ENCODE results near the gene ERBB4.

The ERBB4 gene

DNA sequence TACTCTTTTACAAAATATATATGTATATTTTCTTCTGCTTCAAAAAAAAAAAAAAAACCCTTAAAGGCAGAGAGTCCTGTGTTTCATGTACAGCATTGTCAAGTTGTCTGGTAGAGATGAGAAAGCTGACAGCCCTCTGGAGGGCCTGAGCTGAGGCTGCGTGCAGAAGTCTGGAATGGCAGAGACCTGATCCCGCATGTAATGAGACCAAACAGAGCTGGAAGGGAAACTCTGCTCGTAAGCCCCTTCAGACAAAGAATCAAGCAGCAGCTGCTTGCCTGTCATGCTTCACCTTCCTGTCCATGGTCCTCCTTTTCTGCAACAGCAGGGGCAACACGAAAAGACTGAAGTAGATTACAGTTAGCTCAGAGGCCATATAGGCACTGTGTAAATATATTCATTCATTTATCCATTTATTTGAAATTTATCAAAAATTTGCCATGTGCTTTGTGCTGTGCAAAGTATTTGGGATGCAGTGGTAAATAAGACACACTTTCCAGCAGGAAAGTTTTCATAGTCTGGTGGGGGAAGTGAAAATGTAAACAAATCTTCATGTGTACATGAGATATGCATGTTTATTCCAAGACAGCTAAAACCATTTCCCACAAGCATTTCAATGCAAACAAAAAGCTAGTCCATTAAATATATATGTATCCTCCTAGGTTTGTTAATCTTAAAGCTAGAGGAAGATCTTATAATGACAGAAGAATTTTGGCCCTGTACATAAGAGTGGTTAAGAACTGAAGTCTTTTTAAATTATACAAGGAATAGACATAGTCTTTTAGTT is 1069.5 kb downstream of the ERBB4 start:
- H3K27me3 Mint-ChIP-seq = no peaks in the 10 kb centered on the region
- H3K4me3 Mint-ChIP-seq = no peak overlapping the region
- H3K36me3 Mint-ChIP-seq = no peaks in the 10 kb centered on the region
- no peak overlapping the region for H3K27ac Mint-ChIP-seq
- no peaks in the 10 kb centered on the region for H3K9me3 Mint-ChIP-seq (ENCODE audit: low read depth)
- no peaks in the 10 kb centered on the region for H3K4me1 Mint-ChIP-seq (ENCODE audit: low read depth)

DNA sequence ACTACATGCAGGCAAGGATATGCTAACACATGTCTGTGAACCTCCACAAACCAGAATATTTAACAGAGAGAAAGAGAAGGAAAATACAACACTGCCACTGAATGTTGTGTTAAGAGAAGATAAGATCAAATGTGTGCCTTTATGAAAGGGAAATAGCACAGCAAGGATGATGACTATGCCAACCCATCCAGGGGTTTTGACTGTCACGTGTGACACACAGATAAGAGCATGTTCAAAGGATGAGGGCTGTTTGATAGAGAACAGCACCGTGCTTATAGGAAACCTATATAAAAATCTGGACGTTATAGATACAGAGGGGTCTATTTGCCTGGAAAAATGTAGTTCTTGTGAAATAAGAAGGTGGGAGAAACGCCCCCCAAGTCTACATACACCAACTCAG is 1070.4 kb downstream of the ERBB4 start:
- H3K9me3 Mint-ChIP-seq (ENCODE audit: low read depth) = no peaks in the 10 kb centered on the region
- H3K27ac Mint-ChIP-seq = no peak overlapping the region
- no peaks in the 10 kb centered on the region for H3K27me3 Mint-ChIP-seq
- no peaks in the 10 kb centered on the region for H3K4me1 Mint-ChIP-seq (ENCODE audit: low read depth)
- H3K36me3 Mint-ChIP-seq = no peaks in the 10 kb centered on the region
- no peak overlapping the region for H3K4me3 Mint-ChIP-seq

DNA sequence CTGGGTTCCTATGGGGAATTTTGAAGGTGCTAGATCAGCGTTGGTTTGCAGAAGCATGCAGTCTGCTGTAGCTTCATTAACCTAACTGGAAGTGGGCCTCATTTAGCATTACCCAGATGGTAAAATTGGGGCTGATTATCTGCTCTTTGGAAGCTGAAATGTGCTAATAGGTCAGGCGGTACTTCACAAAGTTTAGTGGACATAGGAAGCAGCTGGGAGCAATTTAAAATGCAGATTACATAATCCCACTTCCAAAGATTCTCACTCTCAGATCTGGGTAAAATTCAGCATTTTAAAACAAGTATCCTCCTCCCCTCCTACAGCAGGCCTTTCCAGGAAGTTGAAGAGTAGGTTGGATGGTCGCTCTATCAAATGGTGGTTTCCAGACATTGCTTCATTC is 1075.2 kb downstream of the ERBB4 start:
- Mint-ChIP-seq H3K9me3 (ENCODE audit: low read depth) (no peaks in the 10 kb centered on the region), H3K4me3 (no peak overlapping the region), H3K4me1 (ENCODE audit: low read depth) (no peaks in the 10 kb centered on the region), H3K27ac (no peak overlapping the region), H3K36me3 (no peaks in the 10 kb centered on the region), H3K27me3 (no peaks in the 10 kb centered on the region)

DNA sequence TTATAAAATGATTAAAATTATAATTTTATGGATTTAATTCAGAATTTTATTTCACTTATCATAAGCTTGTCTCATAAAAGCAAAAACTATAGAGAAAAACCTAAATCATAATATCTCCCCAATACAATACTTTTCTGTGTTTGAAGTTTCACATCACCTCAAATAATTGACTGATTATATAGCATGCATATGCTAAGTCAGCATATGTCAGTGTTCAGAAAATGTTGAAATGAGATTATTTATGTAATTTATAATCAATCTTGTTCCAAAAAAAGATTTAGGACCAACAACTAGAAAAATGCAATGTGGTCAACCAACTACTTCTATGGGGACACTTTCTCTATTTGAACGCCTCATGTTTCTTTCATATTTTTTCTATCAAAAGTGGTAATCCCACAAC is 1079.6 kb downstream of the ERBB4 start:
- no peak overlapping the region for H3K27ac Mint-ChIP-seq
- no peaks in the 10 kb centered on the region for H3K27me3 Mint-ChIP-seq
- no peaks in the 10 kb centered on the region for H3K9me3 Mint-ChIP-seq (ENCODE audit: low read depth)
- no peak overlapping the region for H3K4me3 Mint-ChIP-seq
- no peaks in the 10 kb centered on the region for H3K4me1 Mint-ChIP-seq (ENCODE audit: low read depth)
- no peaks in the 10 kb centered on the region for H3K36me3 Mint-ChIP-seq

DNA sequence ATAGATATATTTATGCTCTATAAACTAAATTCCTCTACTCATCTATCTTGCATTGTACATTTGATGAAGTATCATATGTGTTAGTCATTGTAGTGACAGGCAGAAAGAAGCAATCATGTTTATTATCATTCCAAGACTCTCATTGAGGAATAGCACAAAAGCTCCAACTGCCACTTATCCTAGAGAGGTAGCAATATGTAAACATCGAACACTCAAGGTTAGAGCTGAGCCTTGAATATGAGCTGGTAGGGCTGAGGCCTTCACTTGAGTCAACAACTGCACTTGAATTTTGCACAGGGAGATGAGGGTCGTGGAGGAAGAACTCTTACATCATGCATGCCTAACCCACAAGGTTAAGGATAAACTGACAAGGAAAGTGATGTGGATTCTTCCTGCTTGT is 1081.3 kb downstream of the ERBB4 start:
- Mint-ChIP-seq H3K27ac (no peak overlapping the region), H3K9me3 (ENCODE audit: low read depth) (no peaks in the 10 kb centered on the region), H3K27me3 (no peaks in the 10 kb centered on the region), H3K36me3 (no peaks in the 10 kb centered on the region), H3K4me1 (ENCODE audit: low read depth) (no peaks in the 10 kb centered on the region), H3K4me3 (no peak overlapping the region)

DNA sequence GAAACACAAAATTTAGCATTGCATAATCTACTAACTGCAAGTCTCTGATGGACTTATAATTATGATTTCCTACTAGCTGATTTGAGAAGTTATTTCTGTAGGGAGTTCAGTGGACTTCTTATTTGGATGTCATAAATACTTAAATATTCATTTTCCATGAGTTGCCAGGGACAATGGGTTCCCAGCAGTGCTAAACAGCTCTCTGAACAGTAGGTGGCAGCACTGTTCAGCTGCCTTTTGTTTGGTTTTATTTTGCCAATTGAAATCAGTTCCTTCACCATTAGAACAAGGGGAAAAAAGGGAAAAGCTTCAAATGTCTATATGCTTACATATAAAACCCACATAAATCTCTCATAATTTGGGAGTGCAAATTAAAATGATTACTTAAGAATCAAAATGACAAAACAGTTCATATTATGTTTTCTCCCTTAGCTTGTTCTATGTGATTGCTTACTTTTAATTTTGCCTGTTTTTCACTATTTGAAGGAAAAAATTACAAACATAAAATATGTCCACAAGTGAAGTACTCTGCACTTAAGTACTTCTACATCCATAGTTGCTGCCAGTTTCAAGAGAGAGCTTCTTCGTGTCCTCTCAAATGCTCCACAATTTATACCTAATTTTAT is 1083.3 kb downstream of the ERBB4 start:
- Mint-ChIP-seq H3K9me3 (ENCODE audit: low read depth) (no peaks in the 10 kb centered on the region), H3K36me3 (no peaks in the 10 kb centered on the region), H3K27ac (no peak overlapping the region), H3K4me1 (ENCODE audit: low read depth) (no peaks in the 10 kb centered on the region), H3K4me3 (no peak overlapping the region), H3K27me3 (no peaks in the 10 kb centered on the region)

DNA sequence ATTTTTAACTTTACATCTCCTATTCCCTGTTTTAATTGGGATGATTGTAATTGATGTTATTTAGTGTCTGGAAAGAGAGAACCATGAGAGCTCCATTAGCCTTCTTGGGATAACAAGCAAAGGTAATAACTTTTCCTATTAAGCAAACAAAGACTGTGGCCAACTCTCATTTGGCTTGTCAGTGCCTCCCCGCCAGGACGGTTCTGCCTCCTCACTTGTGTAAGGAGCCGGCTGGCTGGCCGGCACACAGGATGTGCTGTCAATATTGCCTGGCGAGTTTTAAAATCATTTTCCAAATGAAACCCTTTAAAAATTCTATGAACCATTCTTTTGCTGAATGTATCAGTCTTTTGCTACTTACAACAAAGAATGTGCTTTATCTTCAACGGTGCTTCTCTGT is 1083.9 kb downstream of the ERBB4 start:
- H3K4me3 Mint-ChIP-seq = no peak overlapping the region
- no peaks in the 10 kb centered on the region for H3K36me3 Mint-ChIP-seq
- no peak overlapping the region for H3K27ac Mint-ChIP-seq
- H3K27me3 Mint-ChIP-seq = no peaks in the 10 kb centered on the region
- H3K4me1 Mint-ChIP-seq (ENCODE audit: low read depth) = no peaks in the 10 kb centered on the region
- H3K9me3 Mint-ChIP-seq (ENCODE audit: low read depth) = no peaks in the 10 kb centered on the region

DNA sequence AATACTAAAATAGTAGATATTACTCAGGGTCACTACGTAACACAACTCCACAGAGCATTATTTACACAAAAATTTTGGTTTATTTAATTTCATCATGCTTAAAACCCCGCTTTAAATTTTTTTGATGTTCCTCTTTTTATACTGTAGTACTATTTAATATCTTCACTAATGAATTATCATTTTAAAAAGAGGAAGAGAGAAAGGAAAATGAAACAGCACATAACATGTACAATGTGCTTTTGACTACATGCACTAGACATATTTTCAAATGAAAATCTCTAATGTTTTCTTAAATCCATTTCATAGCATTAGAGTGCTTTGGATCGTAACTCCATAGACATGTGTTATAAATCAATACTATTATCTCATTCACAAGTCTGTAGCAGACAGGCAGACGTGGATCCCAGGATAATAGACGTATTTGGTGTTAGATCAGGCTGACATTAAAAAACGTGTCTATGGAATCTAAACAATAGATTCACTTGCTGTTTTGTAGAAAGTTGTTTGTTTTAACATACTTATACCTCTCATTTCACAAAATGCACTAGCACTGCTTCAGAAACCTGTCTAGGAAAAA is 1085.2 kb downstream of the ERBB4 start:
- H3K36me3 Mint-ChIP-seq = no peaks in the 10 kb centered on the region
- H3K27ac Mint-ChIP-seq = no peak overlapping the region
- no peaks in the 10 kb centered on the region for H3K27me3 Mint-ChIP-seq
- no peaks in the 10 kb centered on the region for H3K4me1 Mint-ChIP-seq (ENCODE audit: low read depth)
- no peaks in the 10 kb centered on the region for H3K9me3 Mint-ChIP-seq (ENCODE audit: low read depth)
- no peak overlapping the region for H3K4me3 Mint-ChIP-seq

DNA sequence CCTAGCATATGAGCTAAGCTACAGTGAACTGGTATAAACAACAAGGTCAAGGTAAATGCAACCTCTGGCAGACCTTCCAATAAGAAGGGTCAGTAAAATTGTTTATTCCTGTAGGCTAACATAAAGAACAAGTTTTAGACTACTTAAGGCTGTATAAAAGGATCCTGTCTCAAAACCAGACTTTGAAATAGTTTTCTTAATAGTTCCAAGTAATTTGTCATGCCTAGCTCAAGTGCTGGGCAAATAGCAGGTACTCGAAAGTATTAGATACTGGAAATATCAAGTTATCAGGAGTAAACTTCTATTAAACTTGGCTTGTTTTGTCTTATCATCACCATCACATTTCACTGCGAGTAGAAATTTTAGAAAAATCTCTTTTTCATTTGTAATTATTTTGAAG is 1087.0 kb downstream of the ERBB4 start:
- Mint-ChIP-seq H3K27ac (no peak overlapping the region), H3K4me3 (no peak overlapping the region), H3K4me1 (ENCODE audit: low read depth) (no peaks in the 10 kb centered on the region), H3K27me3 (no peaks in the 10 kb centered on the region), H3K36me3 (no peaks in the 10 kb centered on the region), H3K9me3 (ENCODE audit: low read depth) (no peaks in the 10 kb centered on the region)

DNA sequence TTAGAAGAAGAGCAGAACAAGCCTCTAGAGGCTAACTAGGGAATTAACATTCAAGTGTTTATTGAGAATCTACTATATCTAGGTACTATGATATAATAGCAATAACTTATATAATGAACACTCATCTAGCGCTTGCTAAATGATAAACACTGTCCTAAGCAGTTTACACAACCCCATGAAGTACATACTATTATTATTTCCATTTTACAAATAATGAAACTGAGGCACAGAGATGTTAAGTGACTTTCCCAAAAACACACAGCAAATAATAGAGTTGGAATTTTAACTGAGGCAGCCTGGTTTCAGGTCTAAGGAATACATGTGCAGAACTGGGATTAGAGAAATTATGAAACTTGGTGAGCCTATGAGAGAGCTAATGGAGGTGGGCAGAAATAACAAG is 1088.8 kb downstream of the ERBB4 start:
- Mint-ChIP-seq H3K9me3 (ENCODE audit: low read depth) (no peaks in the 10 kb centered on the region), H3K36me3 (no peaks in the 10 kb centered on the region)

DNA sequence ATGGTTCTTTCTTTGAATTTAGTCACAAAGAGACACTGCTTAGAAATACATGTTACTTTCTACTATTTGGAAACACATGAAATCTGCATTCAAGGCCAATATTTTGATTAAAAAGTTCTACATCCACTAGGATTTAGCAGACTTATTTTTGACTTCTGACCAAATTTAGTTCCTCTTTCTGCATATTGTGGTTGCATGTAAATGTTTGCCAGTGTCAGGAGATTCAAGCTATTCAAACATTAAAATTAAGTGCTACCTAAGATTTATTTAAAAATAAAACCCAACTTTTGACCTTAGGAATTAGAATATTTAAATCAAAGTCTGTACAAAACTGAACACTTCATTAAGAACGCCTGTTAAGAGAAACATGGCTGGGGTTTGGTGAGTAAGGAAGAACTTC is 1091.1 kb downstream of the ERBB4 start:
- H3K9me3 Mint-ChIP-seq (ENCODE audit: low read depth) = no peaks in the 10 kb centered on the region
- no peak overlapping the region for H3K4me3 Mint-ChIP-seq
- H3K27ac Mint-ChIP-seq = no peak overlapping the region
- H3K36me3 Mint-ChIP-seq = no peaks in the 10 kb centered on the region
- no peaks in the 10 kb centered on the region for H3K27me3 Mint-ChIP-seq
- H3K4me1 Mint-ChIP-seq (ENCODE audit: low read depth) = no peaks in the 10 kb centered on the region

More for the DNA sequence above, 1088.8 kb downstream of the ERBB4 start:
- no peaks in the 10 kb centered on the region for H3K4me1 Mint-ChIP-seq (ENCODE audit: low read depth)
- H3K4me3 Mint-ChIP-seq = no peak overlapping the region
- no peak overlapping the region for H3K27ac Mint-ChIP-seq
- H3K27me3 Mint-ChIP-seq = no peaks in the 10 kb centered on the region

DNA sequence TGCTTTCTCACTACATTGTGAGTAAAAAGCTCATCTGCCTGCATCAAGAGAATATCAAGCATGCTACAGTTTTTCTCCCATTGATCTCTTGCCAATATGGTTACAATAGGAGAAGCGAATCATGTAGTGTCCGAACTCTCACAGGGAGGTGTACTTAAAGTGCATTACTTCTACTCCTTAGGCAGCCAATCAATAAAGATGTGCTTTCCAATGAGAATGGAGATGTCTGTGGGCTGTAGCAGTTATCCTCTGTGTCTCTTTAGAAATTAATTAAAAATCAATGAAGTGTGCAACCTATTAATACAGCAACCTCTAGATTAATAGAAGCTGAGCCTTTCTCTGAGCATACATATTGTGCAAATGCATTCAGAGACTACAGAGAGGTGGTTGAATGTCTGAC is 1098.5 kb downstream of the ERBB4 start:
- Mint-ChIP-seq H3K36me3 (no peaks in the 10 kb centered on the region), H3K4me3 (no peak overlapping the region), H3K27me3 (no peaks in the 10 kb centered on the region), H3K4me1 (ENCODE audit: low read depth) (no peaks in the 10 kb centered on the region), H3K9me3 (ENCODE audit: low read depth) (no peaks in the 10 kb centered on the region), H3K27ac (no peak overlapping the region)

DNA sequence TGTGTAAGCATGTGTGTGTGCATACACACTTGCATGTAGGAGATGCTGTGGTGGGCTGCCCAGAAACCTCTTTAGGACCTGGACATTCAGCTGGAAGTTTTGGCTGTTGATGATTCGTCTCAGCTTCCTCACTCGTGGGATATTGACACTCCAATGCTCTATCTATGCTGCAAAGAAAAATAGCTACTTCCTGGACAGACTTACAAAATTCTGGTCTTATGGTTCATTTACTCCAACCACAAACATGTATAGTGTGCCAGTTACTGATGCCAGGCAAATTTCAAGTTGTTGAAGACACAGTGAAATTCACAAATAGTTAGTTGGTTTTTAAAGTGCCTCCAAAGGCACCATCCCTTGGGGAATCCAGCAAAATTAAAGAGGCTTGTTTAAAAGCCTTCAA is 1099.6 kb downstream of the ERBB4 start:
- H3K4me3 Mint-ChIP-seq = no peak overlapping the region
- no peaks in the 10 kb centered on the region for H3K36me3 Mint-ChIP-seq
- H3K4me1 Mint-ChIP-seq (ENCODE audit: low read depth) = no peaks in the 10 kb centered on the region
- H3K27me3 Mint-ChIP-seq = no peaks in the 10 kb centered on the region
- no peak overlapping the region for H3K27ac Mint-ChIP-seq
- no peaks in the 10 kb centered on the region for H3K9me3 Mint-ChIP-seq (ENCODE audit: low read depth)

DNA sequence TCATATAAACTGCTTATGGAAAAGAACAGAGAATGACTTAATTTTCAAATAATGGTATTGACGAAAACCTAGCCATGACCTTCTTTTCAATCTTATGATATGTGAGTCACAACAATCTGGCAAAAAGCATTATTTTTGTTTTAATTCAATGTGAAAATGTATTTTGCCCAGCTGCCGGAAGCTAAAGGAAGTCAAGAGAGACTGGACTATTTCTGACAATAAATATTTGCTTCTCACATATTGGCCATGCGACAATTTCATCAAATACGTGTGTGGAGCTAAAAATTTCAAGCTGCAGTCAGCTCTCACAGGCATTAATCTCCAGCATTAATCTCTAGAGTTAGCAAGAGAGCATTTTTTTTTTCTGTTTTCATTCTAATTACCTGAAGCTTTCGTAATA is 1101.2 kb downstream of the ERBB4 start:
- no peaks in the 10 kb centered on the region for H3K27me3 Mint-ChIP-seq
- H3K4me3 Mint-ChIP-seq = no peak overlapping the region
- H3K9me3 Mint-ChIP-seq (ENCODE audit: low read depth) = peaks cover 6% of the 10 kb centered on the region
- H3K36me3 Mint-ChIP-seq = no peaks in the 10 kb centered on the region
- H3K27ac Mint-ChIP-seq = no peak overlapping the region
- H3K4me1 Mint-ChIP-seq (ENCODE audit: low read depth) = no peaks in the 10 kb centered on the region

DNA sequence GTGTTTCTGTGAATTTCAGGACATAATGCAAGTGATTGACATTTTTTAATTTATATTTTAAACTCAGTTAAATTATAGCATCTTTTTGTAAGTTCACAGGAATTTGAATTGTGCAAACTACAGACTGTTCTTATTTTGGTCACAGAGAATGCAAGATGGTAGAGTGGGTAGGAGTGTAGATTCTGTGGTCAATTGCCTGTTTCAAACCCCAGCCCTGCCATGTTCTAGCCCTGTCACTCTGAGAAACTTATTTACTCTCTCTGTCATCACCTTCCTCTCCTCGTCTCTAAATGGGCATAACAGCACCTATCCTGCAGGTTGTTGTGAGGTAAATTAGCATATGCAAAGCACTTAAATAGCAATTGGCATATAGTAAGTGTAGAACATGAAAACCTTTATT is 1102.4 kb downstream of the ERBB4 start:
- H3K27ac Mint-ChIP-seq = no peak overlapping the region
- H3K9me3 Mint-ChIP-seq (ENCODE audit: low read depth) = peaks cover 6% of the 10 kb centered on the region
- no peaks in the 10 kb centered on the region for H3K4me1 Mint-ChIP-seq (ENCODE audit: low read depth)
- H3K36me3 Mint-ChIP-seq = no peaks in the 10 kb centered on the region
- no peak overlapping the region for H3K4me3 Mint-ChIP-seq
- no peaks in the 10 kb centered on the region for H3K27me3 Mint-ChIP-seq

DNA sequence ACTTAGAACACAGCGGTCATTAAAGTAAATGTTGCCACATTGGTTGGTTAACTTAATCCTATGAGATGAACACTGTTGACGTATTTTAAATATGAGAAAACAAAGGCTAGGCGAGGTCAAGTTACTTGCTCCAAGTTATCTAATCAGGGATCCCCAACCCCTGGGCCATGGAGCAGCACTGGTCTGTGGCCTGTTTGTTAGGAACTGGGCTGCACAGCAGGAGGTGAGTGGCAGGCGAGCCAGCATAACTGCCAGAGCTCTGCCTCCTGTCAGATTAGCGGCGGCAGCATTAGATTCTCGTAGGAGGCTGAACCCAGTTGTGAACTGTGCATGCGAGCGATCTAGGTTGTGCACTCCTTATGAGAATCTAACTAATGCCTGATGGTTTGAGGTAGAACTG is 1103.3 kb downstream of the ERBB4 start:
- H3K27ac Mint-ChIP-seq = no peak overlapping the region
- H3K4me1 Mint-ChIP-seq (ENCODE audit: low read depth) = no peaks in the 10 kb centered on the region
- H3K36me3 Mint-ChIP-seq = no peaks in the 10 kb centered on the region
- no peak overlapping the region for H3K4me3 Mint-ChIP-seq
- peaks cover 6% of the 10 kb centered on the region for H3K9me3 Mint-ChIP-seq (ENCODE audit: low read depth)
- H3K27me3 Mint-ChIP-seq = no peaks in the 10 kb centered on the region
